Measurements from ENCODE around the gene UBL7. TPM values are rescaled to one million over a fixed set of nuclear protein-coding genes. Genes with fewer than 3 reads are reported as not detected.

Gene UBL7
- total RNA-seq, 1 experiment from 2014 or later: 65.3 TPM

DNA sequence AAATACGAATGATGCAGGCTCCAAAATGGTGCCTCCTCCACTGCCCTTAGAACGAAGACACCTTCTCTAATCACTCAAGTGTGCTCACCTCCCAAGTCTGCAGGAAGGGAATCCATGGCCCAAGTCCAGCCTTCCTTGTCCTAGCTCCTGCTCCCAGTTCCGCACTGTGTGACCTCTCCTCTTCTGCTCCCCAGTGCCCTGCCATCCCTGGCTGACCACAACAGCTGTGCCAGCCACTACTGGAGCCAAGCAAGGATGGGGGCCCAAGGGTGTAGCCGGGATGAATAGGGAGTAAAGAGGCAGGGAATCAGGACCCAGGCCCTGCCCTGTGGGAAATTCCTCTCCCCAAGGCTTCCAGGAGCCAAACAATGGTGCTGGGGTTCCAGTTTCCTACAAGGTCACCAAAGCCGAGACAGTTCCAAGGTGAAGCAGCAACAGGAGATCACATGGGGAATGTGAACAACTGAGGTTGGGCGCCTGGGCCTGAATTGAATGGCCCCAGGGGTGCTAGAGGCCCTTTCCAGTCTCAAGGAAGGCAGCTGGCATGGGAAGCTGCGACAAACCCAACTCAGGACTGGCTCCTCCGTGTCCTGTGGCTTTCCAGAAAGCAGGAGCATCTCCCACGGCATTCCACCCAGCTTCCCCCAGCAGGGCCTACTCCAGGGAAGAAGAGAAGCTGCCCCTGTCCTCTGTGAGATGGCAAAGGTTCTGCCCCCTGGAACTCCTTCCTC is 47.4 kb downstream of the UBL7 start:
- peaks cover 15% of the 10 kb centered on the region; the same call in 1 of the 2 replicates for H3K79me2 ChIP-seq (ENCODE audit: insufficient read depth, low read length)
- POLR2A ChIA-PET: no interaction called here

More for the DNA sequence above, 47.4 kb downstream of the UBL7 start:
- peaks cover 0 to 44% of the 10 kb centered on the region in 2 experiments; a peak in 2 of 4 replicates for H3K36me3 ChIP-seq (ENCODE audit: control insufficient read depth in 1 of 2, insufficient read depth in 2 of 2, low read length in 2 of 2)
- TF ChIP-seq EZH2 (IDR thresholded peaks at IDR 0.05): no peak
- TF ChIP-seq POLR2AphosphoS5 (IDR thresholded peaks at IDR 0.05; ENCODE audit: low read depth, low read length): no peak
- no peak for TF ChIP-seq CBX3 (IDR thresholded peaks at IDR 0.05; ENCODE audit: low read depth)
- TF ChIP-seq, protein P1, sequence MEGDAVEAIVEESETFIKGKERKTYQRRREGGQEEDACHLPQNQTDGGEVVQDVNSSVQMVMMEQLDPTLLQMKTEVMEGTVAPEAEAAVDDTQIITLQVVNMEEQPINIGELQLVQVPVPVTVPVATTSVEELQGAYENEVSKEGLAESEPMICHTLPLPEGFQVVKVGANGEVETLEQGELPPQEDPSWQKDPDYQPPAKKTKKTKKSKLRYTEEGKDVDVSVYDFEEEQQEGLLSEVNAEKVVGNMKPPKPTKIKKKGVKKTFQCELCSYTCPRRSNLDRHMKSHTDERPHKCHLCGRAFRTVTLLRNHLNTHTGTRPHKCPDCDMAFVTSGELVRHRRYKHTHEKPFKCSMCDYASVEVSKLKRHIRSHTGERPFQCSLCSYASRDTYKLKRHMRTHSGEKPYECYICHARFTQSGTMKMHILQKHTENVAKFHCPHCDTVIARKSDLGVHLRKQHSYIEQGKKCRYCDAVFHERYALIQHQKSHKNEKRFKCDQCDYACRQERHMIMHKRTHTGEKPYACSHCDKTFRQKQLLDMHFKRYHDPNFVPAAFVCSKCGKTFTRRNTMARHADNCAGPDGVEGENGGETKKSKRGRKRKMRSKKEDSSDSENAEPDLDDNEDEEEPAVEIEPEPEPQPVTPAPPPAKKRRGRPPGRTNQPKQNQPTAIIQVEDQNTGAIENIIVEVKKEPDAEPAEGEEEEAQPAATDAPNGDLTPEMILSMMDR (IDR thresholded peaks at IDR 0.05 in 2 of 3, conservative IDR thresholded peaks at IDR 0.05 in 1 of 3; ENCODE audit: borderline replicate concordance in 1 of 3, insufficient read depth in 1 of 3, low read depth in 2 of 3, low read length in 2 of 3): no peak
- no peak for TF ChIP-seq ZFX (IDR thresholded peaks at IDR 0.05)
- no peak for TF ChIP-seq REST (IDR thresholded peaks at IDR 0.05; ENCODE audit: low read depth)
- TF ChIP-seq ZNF274 (IDR thresholded peaks at IDR 0.05; ENCODE audit: low read depth, low read length): no peak
- no peak for TF ChIP-seq YY1 (IDR thresholded peaks at IDR 0.05; ENCODE audit: extremely low read depth, insufficient replicate concordance, low read depth, low read length)
- TF ChIP-seq SIN3A (IDR thresholded peaks at IDR 0.05; ENCODE audit: low read depth): no peak
- no peak for TF ChIP-seq EZH2phosphoT487 (IDR thresholded peaks at IDR 0.05; ENCODE audit: borderline replicate concordance)
- TF ChIP-seq, protein P2, sequence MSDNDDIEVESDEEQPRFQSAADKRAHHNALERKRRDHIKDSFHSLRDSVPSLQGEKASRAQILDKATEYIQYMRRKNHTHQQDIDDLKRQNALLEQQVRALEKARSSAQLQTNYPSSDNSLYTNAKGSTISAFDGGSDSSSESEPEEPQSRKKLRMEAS (IDR thresholded peaks at IDR 0.05): no peak
- no peak for TF ChIP-seq POLR2A (IDR thresholded peaks at IDR 0.05; ENCODE audit: borderline replicate concordance, extremely low read depth, insufficient read depth, insufficient read length)
- no peak for TF ChIP-seq TCF7L2 (IDR thresholded peaks at IDR 0.05; ENCODE audit: borderline replicate concordance, extremely low read depth, insufficient read depth, insufficient read length)
- no peak for TF ChIP-seq FOSL1 (IDR thresholded peaks at IDR 0.05; ENCODE audit: low read depth)
- no peak for TF ChIP-seq EGR1 (IDR thresholded peaks at IDR 0.05; ENCODE audit: low read depth)
- no peak for TF ChIP-seq ELF1 (IDR thresholded peaks at IDR 0.05; ENCODE audit: borderline replicate concordance, low read depth)
- no peak for TF ChIP-seq CEBPB (IDR thresholded peaks at IDR 0.05; ENCODE audit: low read depth)
- TF ChIP-seq SP1 (IDR thresholded peaks at IDR 0.05; ENCODE audit: low read depth): no peak
- no peak for TF ChIP-seq SRF (IDR thresholded peaks at IDR 0.05; ENCODE audit: low read depth)
- TF ChIP-seq ZBTB33 (IDR thresholded peaks at IDR 0.05; ENCODE audit: extremely low read depth, insufficient replicate concordance, low read length): no peak
- no TSS peak for BruUV-seq (replicated peaks)
- no peaks in the 10 kb centered on the region for H3K9me2 ChIP-seq (ENCODE audit: insufficient read depth)
- no peaks in the 10 kb centered on the region for H4K20me1 ChIP-seq (ENCODE audit: insufficient read depth)
- DNase-seq (ENCODE audit: low read depth, low spot score) (no peak), ATAC-seq (no peak)
- RAD21 ChIA-PET (ENCODE audit: low non-redundant PET in 1 of 2, low total read pairs in 2 of 2, uncharacterized antibody in 2 of 2, unreplicated experiment in 2 of 2): no interaction called here
- no peaks in the 10 kb centered on the region for H3K9me3 ChIP-seq (ENCODE audit: control insufficient read depth in 1 of 2, insufficient read depth in 1 of 2, low read depth in 1 of 2, low read length in 2 of 2)
- H3K4me1 ChIP-seq (ENCODE audit: control insufficient read depth in 1 of 2, insufficient read depth in 2 of 2, low read length in 2 of 2): peaks cover 3 to 18% of the 10 kb centered on the region in 2 experiments
- intact Hi-C loops (cut with micrococcal nuclease): no loop called here
- H3K27ac ChIP-seq (ENCODE audit: low read depth, low read length): no peak overlapping the region
- H3K4me3 ChIP-seq (replicated peaks in 1 of 2; ENCODE audit: low read depth in 1 of 2, low read length in 2 of 2): no peak overlapping the region
- H3K27me3 ChIP-seq (ENCODE audit: insufficient read depth, low read length): no peaks in the 10 kb centered on the region
- H3K9ac ChIP-seq (ENCODE audit: low read length): no peak overlapping the region
- H2AFZ ChIP-seq (ENCODE audit: low read depth, low read length, poor library complexity, severe bottlenecking): no peak overlapping the region
- CTCF ChIA-PET: no interaction called here
- no peak overlapping the region for H3K4me2 ChIP-seq (ENCODE audit: low read length)
